Astrocyte of the spinal cord (primary cell): ENCODE results near the gene SPOCD1.

Experiments used
- DNase-seq: peaks from one replicate; pipeline ENCODE4 v3.0.0; 2011; ENCODE audit warnings: low read depth, low spot score
- H3K4me3 ChIP-seq: 2 replicates; pipeline ENCODE4 v1.5.1; 2011; ENCODE audit warnings: low read depth, mild to moderate bottlenecking, low read length, moderate library complexity
- CTCF ChIP-seq: IDR thresholded peaks from 2 replicates; pipeline ENCODE4 v1.5.1; 2012; ENCODE audit warnings: low read depth, mild to moderate bottlenecking, low read length, inconsistent platforms
- in situ Hi-C: cut with HindIII; loops from 2 replicates; pipeline ENCODE4 v1.10.0; 2017; ENCODE audit warnings: low sequenced_read_pairs

SPOCD1 gene

GRCh38 chr1:31776032-31776431, 39.8 kb downstream of the SPOCD1 start:
- DNase-seq, result no peak
- no peak overlapping the region for H3K4me3 ChIP-seq
- TF ChIP-seq CTCF, result no peak
- in situ Hi-C loops, result no loop called here

DNA sequence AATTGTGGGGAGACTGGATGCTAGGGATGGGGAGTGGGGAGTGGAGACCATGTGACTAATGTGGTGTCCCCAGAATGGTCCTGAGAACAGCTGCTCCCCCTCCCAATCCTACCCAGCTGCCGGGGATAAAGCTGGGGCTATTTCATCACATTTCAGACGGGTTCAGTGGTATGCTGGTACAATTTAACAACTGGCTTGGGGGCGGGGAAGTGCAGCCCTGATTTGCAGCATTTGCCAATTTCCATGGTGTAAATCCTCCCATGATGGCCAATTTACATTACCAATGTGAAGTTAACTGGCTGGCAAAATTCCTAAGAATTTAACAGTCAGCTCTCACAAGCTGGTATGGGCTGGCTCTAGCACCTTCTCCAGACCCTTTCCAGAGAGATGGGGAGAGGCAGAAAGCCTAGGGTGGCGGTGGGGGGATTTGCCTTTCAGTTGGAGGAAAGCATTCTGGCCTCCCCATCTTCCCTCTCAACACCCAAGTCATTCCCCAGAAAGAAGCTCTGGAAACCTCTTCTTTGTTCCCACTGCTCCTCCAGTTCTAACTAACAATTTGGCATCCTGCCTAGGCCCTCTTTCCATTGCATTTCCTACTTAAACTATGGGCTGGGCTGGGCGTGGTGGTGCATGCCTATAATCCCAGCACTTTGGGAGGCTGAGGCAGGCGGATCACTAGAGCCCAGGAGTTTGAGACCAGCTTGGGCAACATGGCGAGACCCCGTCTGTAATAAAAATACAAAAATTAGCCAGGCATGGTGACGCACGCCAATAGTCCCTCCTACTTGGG, 40.4 kb downstream of the SPOCD1 start:
- H3K4me3 ChIP-seq, result no peak overlapping the region
- TF ChIP-seq CTCF, result no peak
- in situ Hi-C loops, result no loop called here
- DNase-seq, result no peak

- no peak overlapping the region for H3K4me3 ChIP-seq
- in situ Hi-C loops, result no loop called here
- no peak for DNase-seq
- TF ChIP-seq CTCF, result no peak
Observed at GRCh38 chr1:31774495-31774894, 41.3 kb downstream of the SPOCD1 start.

DNA sequence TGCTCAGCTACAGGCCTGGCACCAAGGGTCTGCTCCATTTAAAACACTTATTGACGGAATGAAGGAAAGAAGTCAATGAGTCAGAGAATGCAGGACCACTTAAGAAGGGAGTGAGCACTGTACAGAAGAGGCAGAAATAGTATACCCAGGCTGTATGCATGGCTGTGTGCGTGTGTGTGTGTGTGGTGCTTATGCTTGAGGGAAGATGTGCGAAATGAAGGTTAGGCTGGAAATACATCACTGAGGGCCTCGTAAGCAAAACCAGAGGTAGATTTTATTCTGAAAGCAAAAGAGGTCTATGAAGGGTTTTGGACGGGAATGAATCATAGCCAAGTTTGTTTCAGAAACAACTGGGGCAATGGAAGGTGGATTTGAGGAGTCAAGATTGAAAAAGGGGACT, 42.0 kb downstream of the SPOCD1 start:
- in situ Hi-C loops, result no loop called here
- no peak for DNase-seq
- H3K4me3 ChIP-seq, result no peak overlapping the region
- TF ChIP-seq CTCF, result no peak

DNA sequence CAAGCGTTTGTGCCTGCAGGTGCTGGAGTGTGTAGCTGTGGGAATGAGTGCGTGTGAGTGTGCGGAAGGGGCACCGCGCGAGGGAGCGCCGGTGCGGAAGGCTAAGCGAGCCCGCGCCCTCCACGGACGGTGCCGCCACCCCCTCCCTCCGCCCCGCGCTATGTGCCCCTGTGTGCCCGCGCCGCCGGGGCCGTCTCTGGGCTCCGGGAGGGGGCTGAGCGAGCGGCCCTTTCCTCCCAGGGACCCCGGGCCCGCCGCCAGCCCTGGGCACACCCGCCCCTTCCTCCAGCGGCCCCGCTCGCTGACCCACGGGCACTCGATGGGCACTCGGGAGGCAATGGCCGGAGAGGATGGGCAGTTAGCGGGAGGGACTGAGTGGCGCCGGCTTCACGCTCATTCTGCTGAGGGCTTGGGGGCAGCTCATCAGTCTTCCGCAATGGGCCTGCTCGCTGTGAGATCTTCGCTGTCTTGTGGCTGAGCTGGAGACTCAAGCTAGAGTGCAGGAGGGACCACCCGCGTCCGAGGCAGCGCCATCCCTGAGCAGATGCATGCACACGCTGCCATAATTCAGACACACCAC, 43.1 kb downstream of the SPOCD1 start:
- no peak for DNase-seq
- TF ChIP-seq CTCF, result no peak
- in situ Hi-C loops, result no loop called here
- H3K4me3 ChIP-seq, result no peak overlapping the region

- no peak for DNase-seq
- TF ChIP-seq CTCF, result no peak
- H3K4me3 ChIP-seq, result no peak overlapping the region
- in situ Hi-C loops, result no loop called here
Observed at GRCh38 chr1:31771891-31772668, 43.7 kb downstream of the SPOCD1 start.
